H1 (cell line): ENCODE data around the gene CAMK1. TPM values are rescaled to one million over a fixed set of nuclear protein-coding genes. Genes with fewer than 3 reads are reported as not detected.

Experiments
- ASH2L ChIP-seq: fragments of 200-600, 300-600 bp; sonication (generic); IDR thresholded peaks from one replicate; pipeline ENCODE4 v1.7.1; 2017; ENCODE audit warnings: low read length
- EZH2 ChIP-seq: fragments of 200-600 bp; sonication (generic); IDR thresholded peaks from 2 replicates; pipeline ENCODE4 v1.7.1; 2012; ENCODE audit warnings: low read depth, mild to moderate bottlenecking, moderate library complexity, low read length, inconsistent platforms; ENCODE audit not compliant: severe bottlenecking
- TAF1 ChIP-seq: IDR thresholded peaks from 2 replicates; pipeline ENCODE4 v1.6.1; 2011; ENCODE audit warnings: mild to moderate bottlenecking, low read depth, low read length
- YY1 ChIP-seq: IDR thresholded peaks from 2 replicates; pipeline ENCODE4 v1.6.1; 2011; ENCODE audit warnings: low read depth, mild to moderate bottlenecking, low read length
- polyA plus RNA-seq, 7 experiments: library from polyadenylated mRNA; depleted of rRNA in 3 of 7; stranded (reverse) in 5 of 7; unstranded in 2 of 7; fragments of >200 nt in 5 of 7; fragments of 200-250 nt in 2 of 7; gene quantifications; 1 replicate in 5 of 7; 2 replicates in 1 of 7; 4 replicates in 1 of 7; pipeline versions ENCODE4 v1.2.1 to v1.2.3, GENCODE V29; 2011 to 2013; ENCODE audit warnings: missing spikeins in 2 of 7, mixed read lengths in 2 of 7
- total RNA-seq: library from RNA; stranded (reverse); fragmentation: NEBNext Ultra II Directional; extraction: Animal tissue kit (Norgen Biotek cat#: 25700); gene quantifications from 2 replicates; pipeline ENCODE4 v1.2.1, GENCODE V29; 2021

Gene CAMK1
- total and polyA plus RNA-seq, 2 of the 8 experiments (the other 6 are each of a cell fraction or from before 2014, with no cell fraction given) = 4.9 to 5.1 TPM

- TF ChIP-seq YY1 = no peak
- no peak for TF ChIP-seq ASH2L
- no peak for TF ChIP-seq TAF1
- TF ChIP-seq EZH2 = no peak
- TF ChIP-seq, all 59 proteins: peak for 0
Observed at GRCh38 chr3:9712415-9712814, 57.3 kb downstream of the CAMK1 start (continued).
